H1 (cell line): ENCODE data around the gene FARS2. TPM values are rescaled to one million over a fixed set of nuclear protein-coding genes. Genes with fewer than 3 reads are reported as not detected.
A peak's percentile ranks its signal among the peaks of the same experiment; 100 is the strongest.

Experiments used
- CTCF ChIA-PET: fragments of 300-600 bp; sonication (Branson Sonifier 250); formaldehyde crosslinking; loops from one replicate; lab custom pipeline; 2021; ENCODE audit not compliant: partially characterized antibody; lab: Charles Lee
- POLR2A ChIA-PET: fragments of 300-600 bp; sonication (Branson Sonifier 250); formaldehyde crosslinking; loops from one replicate; lab custom pipeline; 2021; ENCODE audit warnings: inconsistent platforms; ENCODE audit not compliant: partially characterized antibody; lab: Charles Lee
- DNase-seq, 2 experiments: peaks; one replicate each; pipeline versions ENCODE4 v3.0.0 to v3.0.0-alpha.2; 2010 to 2022; ENCODE audit warnings: low spot score in 2 of 2, low read depth in 1 of 2, mixed read lengths in 1 of 2
- FAIRE-seq: peaks from 2 replicates; lab custom pipeline; 2011; peaks lifted over from hg19 to GRCh38; lab: Jason Lieb, UNC
- H2AFZ ChIP-seq: 2 replicates; pipeline ENCODE4 v1.8.1; 2012; ENCODE audit warnings: low read length, inconsistent platforms
- H2AK5ac ChIP-seq: 2 replicates; pipeline ENCODE4 v1.6.1; 2013; ENCODE audit warnings: low read depth, low read length
- H2BK120ac ChIP-seq: replicated peaks from 2 replicates; pipeline ENCODE3; 2013; ENCODE audit warnings: low read depth, low read length, inconsistent platforms
- H2BK12ac ChIP-seq: 2 replicates; pipeline ENCODE4 v1.6.1; 2013; ENCODE audit warnings: low read depth, low read length
- H2BK15ac ChIP-seq: 2 replicates; pipeline ENCODE4 v1.6.1; 2013; ENCODE audit warnings: low read length
- H2BK20ac ChIP-seq: 2 replicates; pipeline ENCODE4 v1.6.1; 2013; ENCODE audit warnings: low read length
- H2BK5ac ChIP-seq: 2 replicates; pipeline ENCODE4 v1.6.1; 2013; ENCODE audit warnings: low read depth, low read length
- H3K14ac ChIP-seq: 2 replicates; pipeline ENCODE4 v1.6.1; 2013; ENCODE audit warnings: inconsistent platforms; ENCODE audit not compliant: insufficient read length
- H3K18ac ChIP-seq: 2 replicates; pipeline ENCODE4 v1.6.1; 2013; ENCODE audit warnings: low read length; ENCODE audit errors: extremely low read depth
- H3K23ac ChIP-seq: 2 replicates; pipeline ENCODE4 v1.6.1; 2013; ENCODE audit warnings: inconsistent platforms; ENCODE audit not compliant: insufficient read length
- H3K23me2 ChIP-seq: 2 replicates; pipeline ENCODE4 v1.6.1; 2013; ENCODE audit warnings: low read depth, low read length
- H3K27ac ChIP-seq: 2 replicates; pipeline ENCODE4 v1.6.1; 2011; ENCODE audit warnings: low read depth, low read length, inconsistent platforms
- H3K27me3 ChIP-seq, 4 experiments: replicated peaks in 1 of 4; 1 replicate in 1 of 4; 2 replicates in 3 of 4; pipeline versions ENCODE4 v1.6.1 to v1.8.1; 2011 to 2013; ENCODE audit warnings: low read length in 3 of 4, mild to moderate bottlenecking in 3 of 4, inconsistent platforms in 2 of 4, mixed read lengths in 2 of 4, moderate library complexity in 1 of 4; ENCODE audit not compliant: control insufficient read depth in 3 of 4, insufficient read depth in 3 of 4; ENCODE audit errors: extremely low read depth in 1 of 4
- H3K36me3 ChIP-seq, 4 experiments: 2 replicates each; pipeline versions ENCODE4 v1.6.1 to v1.8.1; 2011 to 2013; ENCODE audit warnings: mild to moderate bottlenecking in 4 of 4, low read length in 3 of 4, moderate library complexity in 2 of 4, control low read depth in 1 of 4, inconsistent platforms in 1 of 4; ENCODE audit not compliant: insufficient read depth in 4 of 4, control insufficient read depth in 2 of 4
- H3K4ac ChIP-seq: replicated peaks from 2 replicates; pipeline ENCODE3; 2013; ENCODE audit warnings: low read length, low read depth, mixed read lengths, inconsistent platforms; ENCODE audit not compliant: insufficient read length
- H3K4me1 ChIP-seq, 4 experiments: replicated peaks in 1 of 4; 1 replicate in 1 of 4; 2 replicates in 3 of 4; pipeline versions ENCODE4 v1.6.1 to v1.8.1; 2011 to 2013; ENCODE audit warnings: low read length in 3 of 4, inconsistent platforms in 2 of 4, mixed read lengths in 1 of 4; ENCODE audit not compliant: insufficient read depth in 4 of 4, control insufficient read depth in 3 of 4
- H3K4me2 ChIP-seq, 2 experiments: 2 replicates each; pipeline versions ENCODE4 v1.6.1 to v1.8.1; 2011 to 2013; ENCODE audit warnings: low read depth in 2 of 2, low read length in 2 of 2, control low read depth in 1 of 2, inconsistent platforms in 1 of 2, mild to moderate bottlenecking in 1 of 2; ENCODE audit not compliant: insufficient read depth in 1 of 2
- H3K4me3 ChIP-seq, 4 experiments: fragments of 200-600, 300-600 bp in 1 of 4; sonication (generic), shearing (Covaris generic), sonication (Bioruptor Twin) in 1 of 4; 2 replicates each; pipeline versions ENCODE4 v1.5.1 to v1.8.1; 2011 to 2016; ENCODE audit warnings: low read length in 4 of 4, low read depth in 3 of 4, control low read depth in 2 of 4, inconsistent platforms in 2 of 4, mild to moderate bottlenecking in 2 of 4, mixed read lengths in 1 of 4, moderate library complexity in 1 of 4; ENCODE audit not compliant: insufficient read depth in 2 of 4; ENCODE audit errors: extremely low read depth in 1 of 4
- H3K56ac ChIP-seq: replicated peaks from 2 replicates; pipeline ENCODE3; 2013; ENCODE audit warnings: low read depth, mild to moderate bottlenecking, mixed read lengths, low read length, inconsistent platforms; ENCODE audit not compliant: insufficient read length
- H3K79me1 ChIP-seq: 2 replicates; pipeline ENCODE4 v1.6.1; 2013; ENCODE audit warnings: low read depth, low read length, control low read depth
- H3K79me2 ChIP-seq, 2 experiments: 2 replicates each; pipeline versions ENCODE4 v1.6.1 to v1.8.1; 2012 to 2013; ENCODE audit warnings: low read length in 2 of 2, mild to moderate bottlenecking in 2 of 2, inconsistent platforms in 1 of 2; ENCODE audit not compliant: insufficient read depth in 2 of 2, control insufficient read depth in 1 of 2
- H3K9ac ChIP-seq, 4 experiments: replicated peaks in 1 of 4; 1 replicate in 1 of 4; 2 replicates in 3 of 4; pipeline versions ENCODE4 v1.6.1 to v1.8.1; 2011 to 2013; ENCODE audit warnings: low read depth in 3 of 4, low read length in 3 of 4, control low read depth in 2 of 4, mild to moderate bottlenecking in 2 of 4, moderate library complexity in 2 of 4, inconsistent platforms in 1 of 4; ENCODE audit errors: extremely low read depth in 1 of 4
- H3K9me3 ChIP-seq, 2 experiments: 2 replicates each; pipeline versions ENCODE4 v1.6.1 to v1.8.1; 2012 to 2013; ENCODE audit warnings: mild to moderate bottlenecking in 2 of 2, moderate library complexity in 2 of 2, control low read depth in 1 of 2, inconsistent platforms in 1 of 2, low read depth in 1 of 2, low read length in 1 of 2, mixed read lengths in 1 of 2; ENCODE audit not compliant: insufficient read depth in 2 of 2
- H4K20me1 ChIP-seq, 2 experiments: replicated peaks in 1 of 2; 2 replicates each; pipeline versions ENCODE3 to v1.8.1; 2011 to 2013; ENCODE audit warnings: inconsistent platforms in 2 of 2, low read length in 2 of 2, mild to moderate bottlenecking in 1 of 2; ENCODE audit not compliant: insufficient read depth in 2 of 2, control insufficient read depth in 1 of 2
- H4K5ac ChIP-seq: 2 replicates; pipeline ENCODE4 v1.6.1; 2013; ENCODE audit warnings: low read length, low read depth, mixed read lengths, inconsistent platforms; ENCODE audit not compliant: insufficient read length
- H4K8ac ChIP-seq: 2 replicates; pipeline ENCODE4 v1.8.0; 2013; ENCODE audit warnings: mild to moderate bottlenecking, moderate library complexity, low read length, inconsistent platforms; ENCODE audit not compliant: insufficient read depth; ENCODE audit errors: extremely low read depth
- H4K91ac ChIP-seq: replicated peaks from 2 replicates; pipeline ENCODE3; 2013; ENCODE audit warnings: low read length, mixed read lengths, inconsistent platforms; ENCODE audit not compliant: insufficient read length
- ATF2 ChIP-seq: IDR thresholded peaks from 2 replicates; pipeline ENCODE4 v1.6.1; 2012; ENCODE audit warnings: low read length, inconsistent platforms
- ATF3 ChIP-seq: IDR thresholded peaks from 2 replicates; pipeline ENCODE4 v1.6.1; 2011; ENCODE audit warnings: low read depth, mild to moderate bottlenecking, low read length; ENCODE audit not compliant: insufficient read depth
- CHD1 ChIP-seq: IDR thresholded peaks from 2 replicates; pipeline ENCODE4 v1.6.1; 2012; ENCODE audit warnings: low read depth, low read length, improper control_type of control experiment
- EP300 ChIP-seq, 2 experiments: IDR thresholded peaks; 1 replicate in 1 of 2; 2 replicates in 1 of 2; pipeline ENCODE4 v1.6.1; 2011 to 2012; ENCODE audit warnings: low read depth in 2 of 2, low read length in 2 of 2, mild to moderate bottlenecking in 2 of 2, borderline replicate concordance in 1 of 2, inconsistent platforms in 1 of 2, moderate library complexity in 1 of 2
- JUN ChIP-seq: IDR thresholded peaks from 2 replicates; pipeline ENCODE4 v1.6.1; 2011; ENCODE audit warnings: low read depth, mild to moderate bottlenecking, improper control_type of control experiment, low read length
- JUND ChIP-seq: IDR thresholded peaks from 2 replicates; pipeline ENCODE4 v1.6.1; 2011; ENCODE audit warnings: mild to moderate bottlenecking, improper control_type of control experiment, low read length
- SP1 ChIP-seq: IDR thresholded peaks from 2 replicates; pipeline ENCODE4 v1.6.1; 2011; ENCODE audit warnings: low read depth, low read length
- SP2 ChIP-seq: IDR thresholded peaks from 2 replicates; pipeline ENCODE4 v1.6.1; 2012; ENCODE audit warnings: mild to moderate bottlenecking, low read length, inconsistent platforms
- TCF12 ChIP-seq: IDR thresholded peaks from 2 replicates; pipeline ENCODE4 v1.6.1; 2011; ENCODE audit warnings: low read depth, mild to moderate bottlenecking, low read length
- YY1 ChIP-seq: IDR thresholded peaks from 2 replicates; pipeline ENCODE4 v1.6.1; 2011; ENCODE audit warnings: low read depth, mild to moderate bottlenecking, low read length
- WGBS, 2 experiments: shearing (Covaris generic) in 1 of 2; methylation state at CpG; one replicate each; pipeline versions ENCODE4 v1.1.6 to v1.1.7; 2013 to 2015; ENCODE audit warnings: low lambda C conversion rate in 2 of 2, mixed read lengths in 2 of 2, inconsistent platforms in 1 of 2, low coverage in 1 of 2, missing lambda C conversion rate in 1 of 2; ENCODE audit not compliant: insufficient replicate concordance in 2 of 2, insufficient coverage in 1 of 2, insufficient read length in 1 of 2; ENCODE audit errors: extremely low coverage in 1 of 2, missing lambda C conversion rate in 1 of 2; 5-methylcytosine and 5-hydroxymethylcytosine counted together
- polyA plus RNA-seq, 7 experiments: library from polyadenylated mRNA; depleted of rRNA in 3 of 7; stranded (reverse) in 5 of 7; unstranded in 2 of 7; fragments of >200 nt in 5 of 7; fragments of 200-250 nt in 2 of 7; gene quantifications; 1 replicate in 5 of 7; 2 replicates in 1 of 7; 4 replicates in 1 of 7; pipeline versions ENCODE4 v1.2.1 to v1.2.3, GENCODE V29; 2011 to 2013; ENCODE audit warnings: missing spikeins in 2 of 7, mixed read lengths in 2 of 7
- total RNA-seq: library from RNA; stranded (reverse); fragmentation: NEBNext Ultra II Directional; extraction: Animal tissue kit (Norgen Biotek cat#: 25700); gene quantifications from 2 replicates; pipeline ENCODE4 v1.2.1, GENCODE V29; 2021

Gene FARS2
- total and polyA plus RNA-seq, 2 of the 8 experiments (the other 6 are each of a cell fraction or from before 2014, with no cell fraction given) = 11.7 to 14.4 TPM

- Histone ChIP-seq H3K4me3 (no peak overlapping the region), H3K79me1 (no peaks in the 10 kb centered on the region), H3K56ac (no peak overlapping the region), H2BK120ac (peak overlapping the region; percentile 78), H4K20me1 (no peaks in the 10 kb centered on the region), H3K4me2 (no peak overlapping the region), H3K14ac (no peak overlapping the region), H4K5ac (no peak overlapping the region), H2BK5ac (no peak overlapping the region), H3K4me1 (no peaks in the 10 kb centered on the region), H3K79me2 (no peaks in the 10 kb centered on the region), H3K4ac (no peak overlapping the region), H2BK12ac (no peak overlapping the region), H3K18ac (no peak overlapping the region), H3K23me2 (no peaks in the 10 kb centered on the region), H2AK5ac (no peak overlapping the region), H3K23ac (no peak overlapping the region), H3K36me3 (no peaks in the 10 kb centered on the region; a peak in 1 of 8 replicates), H4K8ac (no peak overlapping the region), H2BK15ac (no peak overlapping the region), H2BK20ac (no peak overlapping the region), H3K27me3 (no peaks in the 10 kb centered on the region), H2AFZ (no peak overlapping the region), H3K9me3 (peaks cover 0 to 5% of the 10 kb centered on the region in 2 experiments; a peak in 3 of 4 replicates), H4K91ac (no peak overlapping the region), H3K9ac (no peak overlapping the region), H3K27ac (peak overlapping the region; percentile 23; the same call in 1 of the 2 replicates)
- POLR2A ChIA-PET = no interaction called here
- 80% methylated on average over 1 of the region's 1 CpG; no CpG with 5 or more reads in 1 of the 2 experiments for WGBS, 2 experiments
- FAIRE-seq (no peak), DNase-seq (peak in 1 of 2 experiments; percentile 38)
- CTCF ChIA-PET = interaction anchor here (0.6 to 1.0 kb wide), 3 partner anchors 17 to 71 kb away, joined by 3 read pairs; no protein-coding TSS in a partner anchor
- TF ChIP-seq ATF2 (0 out of 2 replicates have a peak, but pooled peaks have one; percentile 39), JUND (peak; percentile 86), TCF12 (no peak), YY1 (peak; percentile 88), SP1 (peak; percentile 51; the same call in 1 of the 2 replicates), CHD1 (no peak), ATF3 (0 out of 2 replicates have a peak, but pooled peaks have one; percentile 33), JUN (peak; percentile 89), EP300 (IDR thresholded peaks at IDR 0.05; ENCODE audit: borderline replicate concordance in 1 of 2, low read depth in 2 of 2, low read length in 2 of 2) (peak in 1 of 2 experiments; percentile 42; a peak in 1 of 3 replicates), SP2 (no peak)
Measured at GRCh38 chr6:5541751-5542432, 280.6 kb downstream of the FARS2 start.
